ENCODE results near the gene AKR7A3.

DNA sequence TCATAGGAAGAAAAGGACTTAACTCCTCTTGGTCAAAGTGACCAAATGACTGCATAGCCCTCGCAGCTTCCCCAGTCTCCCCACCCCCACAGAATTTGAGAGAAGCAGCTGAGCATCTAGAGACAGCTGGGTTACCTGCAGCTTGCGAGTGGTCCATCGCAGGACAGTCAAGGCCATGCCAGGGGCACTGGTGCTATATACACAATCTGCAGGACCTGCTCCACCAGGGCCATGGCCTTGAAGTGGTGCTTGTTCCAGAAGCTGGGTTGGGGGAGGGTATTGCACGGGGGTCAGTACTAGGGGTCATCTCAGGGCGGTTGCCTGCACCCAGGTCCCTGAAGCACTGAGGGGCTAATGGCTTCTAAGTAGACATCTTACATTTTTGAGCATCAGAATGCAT lies 26.5 kb downstream of the AKR7A3 start:
- TF ChIP-seq, protein P1, sequence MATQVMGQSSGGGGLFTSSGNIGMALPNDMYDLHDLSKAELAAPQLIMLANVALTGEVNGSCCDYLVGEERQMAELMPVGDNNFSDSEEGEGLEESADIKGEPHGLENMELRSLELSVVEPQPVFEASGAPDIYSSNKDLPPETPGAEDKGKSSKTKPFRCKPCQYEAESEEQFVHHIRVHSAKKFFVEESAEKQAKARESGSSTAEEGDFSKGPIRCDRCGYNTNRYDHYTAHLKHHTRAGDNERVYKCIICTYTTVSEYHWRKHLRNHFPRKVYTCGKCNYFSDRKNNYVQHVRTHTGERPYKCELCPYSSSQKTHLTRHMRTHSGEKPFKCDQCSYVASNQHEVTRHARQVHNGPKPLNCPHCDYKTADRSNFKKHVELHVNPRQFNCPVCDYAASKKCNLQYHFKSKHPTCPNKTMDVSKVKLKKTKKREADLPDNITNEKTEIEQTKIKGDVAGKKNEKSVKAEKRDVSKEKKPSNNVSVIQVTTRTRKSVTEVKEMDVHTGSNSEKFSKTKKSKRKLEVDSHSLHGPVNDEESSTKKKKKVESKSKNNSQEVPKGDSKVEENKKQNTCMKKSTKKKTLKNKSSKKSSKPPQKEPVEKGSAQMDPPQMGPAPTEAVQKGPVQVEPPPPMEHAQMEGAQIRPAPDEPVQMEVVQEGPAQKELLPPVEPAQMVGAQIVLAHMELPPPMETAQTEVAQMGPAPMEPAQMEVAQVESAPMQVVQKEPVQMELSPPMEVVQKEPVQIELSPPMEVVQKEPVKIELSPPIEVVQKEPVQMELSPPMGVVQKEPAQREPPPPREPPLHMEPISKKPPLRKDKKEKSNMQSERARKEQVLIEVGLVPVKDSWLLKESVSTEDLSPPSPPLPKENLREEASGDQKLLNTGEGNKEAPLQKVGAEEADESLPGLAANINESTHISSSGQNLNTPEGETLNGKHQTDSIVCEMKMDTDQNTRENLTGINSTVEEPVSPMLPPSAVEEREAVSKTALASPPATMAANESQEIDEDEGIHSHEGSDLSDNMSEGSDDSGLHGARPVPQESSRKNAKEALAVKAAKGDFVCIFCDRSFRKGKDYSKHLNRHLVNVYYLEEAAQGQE (IDR thresholded peaks at IDR 0.05; ENCODE audit: low read depth, low read length), result no peak
- TF ChIP-seq POLR2AphosphoS5 (IDR thresholded peaks at IDR 0.05; ENCODE audit: low read depth, low read length) (peak; percentile 33; the same call in 1 of the 2 replicates), RAD21 (IDR thresholded peaks at IDR 0.05; ENCODE audit: low read length) (no peak)
